Progenitor cell of endocrine pancreas (in vitro differentiated cells): ENCODE results near the gene TMC7. TPM values are rescaled to one million over a fixed set of nuclear protein-coding genes. Genes with fewer than 3 reads are reported as not detected.

Experiments
- DNase-seq: peaks from one replicate; pipeline ENCODE4 v3.0.0; 2021; ENCODE audit warnings: low spot score; ENCODE audit not compliant: unreplicated experiment
- H3K27ac Mint-ChIP-seq: 2 replicates; pipeline ENCODE4 v1.8.0; 2021; ENCODE audit warnings: mild to moderate bottlenecking, moderate library complexity, mixed read lengths
- H3K27me3 Mint-ChIP-seq: 2 replicates; pipeline ENCODE4 v1.8.0; 2021; ENCODE audit warnings: mixed read lengths
- H3K36me3 Mint-ChIP-seq: 2 replicates; pipeline ENCODE4 v1.8.0; 2022; ENCODE audit warnings: mixed read lengths; ENCODE audit not compliant: insufficient read depth
- H3K4me1 Mint-ChIP-seq: 2 replicates; pipeline ENCODE4 v1.8.0; 2021; ENCODE audit warnings: low read depth, mixed read lengths
- H3K4me3 Mint-ChIP-seq: 2 replicates; pipeline ENCODE4 v1.8.0; 2021; ENCODE audit warnings: low read depth, mild to moderate bottlenecking, moderate library complexity, mixed read lengths
- H3K9me3 Mint-ChIP-seq: 2 replicates; pipeline ENCODE4 v1.8.0; 2021; ENCODE audit warnings: low read depth, mixed read lengths
- long read RNA-seq: library from polyadenylated mRNA; unstranded; transcript quantifications from one replicate; pipeline ENCODE4 v2.0.0, GENCODE V29; 2020
- total RNA-seq: library from RNA; stranded (reverse); gene quantifications from 2 replicates; pipeline ENCODE4 v1.2.1, GENCODE V29; 2021
- TF ChIP-seq, protein P1 (sequence below): fragments of 200-600 bp; sonication (generic); IDR thresholded peaks from one replicate; pipeline ENCODE4 v1.5.0; 2021; ENCODE audit warnings: antibody characterized with exemption, mild to moderate bottlenecking; ENCODE audit not compliant: unreplicated experiment

TMC7 gene
- total RNA-seq = 4.8 and 6.2 TPM in 2 replicates
- long read RNA-seq, partial matches to known transcripts = 0 of 6 reads
- long read RNA-seq, other reads (novel, unspliced or antisense) = 2 of 6 reads

DNA sequence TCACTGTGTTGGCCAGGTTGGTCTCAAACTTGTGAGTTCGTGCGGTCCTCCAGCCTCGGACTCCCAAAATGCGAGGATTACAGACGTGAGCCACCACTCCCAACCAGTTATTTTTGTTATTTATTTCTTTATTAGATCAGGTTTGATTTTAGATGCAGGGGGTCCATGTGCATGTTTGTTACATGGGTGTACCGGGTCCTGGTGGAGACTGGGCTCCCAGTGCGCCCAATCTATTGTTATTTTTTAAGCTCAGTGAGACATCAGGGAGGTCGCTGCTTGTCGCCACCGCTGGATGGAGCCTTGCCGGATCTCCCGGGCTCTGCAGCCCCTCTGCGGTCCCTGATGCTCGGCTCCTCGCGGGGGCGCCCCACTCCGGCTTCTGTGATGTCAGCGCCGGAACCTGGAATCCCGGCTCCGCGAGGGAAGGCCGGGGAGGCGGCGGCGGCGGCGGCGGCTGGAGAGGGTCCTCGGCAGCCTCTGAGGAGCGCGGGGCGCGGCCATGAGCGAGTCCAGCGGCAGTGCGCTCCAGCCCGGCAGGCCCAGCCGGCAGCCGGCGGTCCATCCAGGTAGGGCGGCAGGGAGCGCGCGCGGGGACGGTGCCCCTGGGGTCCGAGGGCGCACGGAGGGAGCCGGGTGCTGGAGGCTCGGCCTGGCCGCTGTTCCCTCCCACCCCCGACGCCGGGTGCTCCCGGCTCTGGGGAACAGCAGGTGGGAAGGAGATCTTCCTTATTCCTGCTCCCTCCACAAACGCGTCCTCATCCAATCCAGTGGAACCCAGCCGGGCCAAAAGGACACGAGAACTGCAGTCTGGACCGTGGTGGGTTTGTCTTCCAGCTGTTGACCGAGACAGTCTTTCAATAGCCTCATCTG lies at the start of gene TMC7:
Gene TMC7 (plus strand): TSS at position 370 of the 870 bp plus-strand sequence. CDS start 130 bp downstream, at position 500.
- TF ChIP-seq, protein P1, sequence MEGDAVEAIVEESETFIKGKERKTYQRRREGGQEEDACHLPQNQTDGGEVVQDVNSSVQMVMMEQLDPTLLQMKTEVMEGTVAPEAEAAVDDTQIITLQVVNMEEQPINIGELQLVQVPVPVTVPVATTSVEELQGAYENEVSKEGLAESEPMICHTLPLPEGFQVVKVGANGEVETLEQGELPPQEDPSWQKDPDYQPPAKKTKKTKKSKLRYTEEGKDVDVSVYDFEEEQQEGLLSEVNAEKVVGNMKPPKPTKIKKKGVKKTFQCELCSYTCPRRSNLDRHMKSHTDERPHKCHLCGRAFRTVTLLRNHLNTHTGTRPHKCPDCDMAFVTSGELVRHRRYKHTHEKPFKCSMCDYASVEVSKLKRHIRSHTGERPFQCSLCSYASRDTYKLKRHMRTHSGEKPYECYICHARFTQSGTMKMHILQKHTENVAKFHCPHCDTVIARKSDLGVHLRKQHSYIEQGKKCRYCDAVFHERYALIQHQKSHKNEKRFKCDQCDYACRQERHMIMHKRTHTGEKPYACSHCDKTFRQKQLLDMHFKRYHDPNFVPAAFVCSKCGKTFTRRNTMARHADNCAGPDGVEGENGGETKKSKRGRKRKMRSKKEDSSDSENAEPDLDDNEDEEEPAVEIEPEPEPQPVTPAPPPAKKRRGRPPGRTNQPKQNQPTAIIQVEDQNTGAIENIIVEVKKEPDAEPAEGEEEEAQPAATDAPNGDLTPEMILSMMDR = peak; percentile 92
- Mint-ChIP-seq H3K9me3 (no peaks in the 10 kb centered on the region), H3K4me3 (peak within 1 kb of the TSS; percentile 74), H3K27me3 (peaks cover 30% of the 10 kb centered on the region), H3K36me3 (peaks cover 2% of the 10 kb centered on the region), H3K27ac (peak within 1 kb of the TSS; percentile 52), H3K4me1 (peaks cover 1% of the 10 kb centered on the region)
- DNase-seq = peak; percentile 93

DNA sequence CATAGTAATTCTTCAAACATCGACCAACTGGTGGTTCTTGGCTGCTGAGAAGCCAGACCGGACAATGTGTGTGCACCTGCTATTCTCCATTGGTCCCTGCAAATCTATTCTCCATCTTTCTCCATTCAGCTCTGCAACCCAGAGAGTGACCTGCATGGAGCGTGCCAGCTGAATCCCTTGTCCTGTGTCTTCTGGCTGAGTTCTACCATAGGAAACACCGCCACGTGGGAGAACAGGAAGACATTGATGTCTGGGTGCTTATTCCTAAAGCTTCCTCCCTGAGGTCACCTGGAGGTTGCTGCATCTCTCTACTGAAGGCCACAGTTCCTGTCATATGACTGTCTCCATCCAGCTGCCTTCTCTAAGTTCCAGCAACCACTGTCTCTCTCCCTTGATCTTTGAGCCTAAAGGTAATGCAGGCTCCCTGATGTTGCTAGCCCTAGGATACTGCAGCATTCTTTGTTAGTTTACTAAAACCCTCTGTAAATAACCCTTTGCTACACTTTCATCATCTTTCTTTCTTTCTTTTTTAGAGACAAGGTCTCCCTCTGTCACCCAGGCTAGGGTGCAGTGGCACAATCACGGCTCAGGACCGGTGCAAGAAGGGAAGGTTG lies 46.9 kb upstream of the TMC7 start:
- no peaks in the 10 kb centered on the region for H3K9me3 Mint-ChIP-seq
- no peaks in the 10 kb centered on the region for H3K27me3 Mint-ChIP-seq
- DNase-seq = no peak
- H3K4me1 Mint-ChIP-seq = peaks cover 11% of the 10 kb centered on the region
- no peak overlapping the region for H3K4me3 Mint-ChIP-seq
- TF ChIP-seq, protein P1 = no peak
- H3K36me3 Mint-ChIP-seq = no peaks in the 10 kb centered on the region
- H3K27ac Mint-ChIP-seq = no peak overlapping the region

DNA sequence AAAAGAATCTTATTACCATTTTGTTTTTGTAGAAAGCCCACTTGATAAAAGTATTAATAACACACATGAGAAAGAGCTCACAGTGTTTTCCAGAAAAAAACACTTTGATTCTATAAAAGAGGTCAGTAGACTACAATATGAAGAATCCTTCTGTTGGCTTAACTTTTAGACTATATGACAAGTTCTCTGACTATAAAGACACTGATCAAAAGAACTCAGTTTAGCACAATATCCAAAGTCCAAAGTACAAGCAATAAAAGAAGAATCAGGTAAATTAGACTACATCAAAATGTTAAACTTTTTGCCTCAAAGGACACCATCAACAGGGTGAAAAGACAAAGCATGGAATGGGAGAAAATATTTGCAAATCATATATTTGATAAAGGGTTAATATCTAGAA lies 46.3 kb upstream of the TMC7 start:
- H3K27me3 Mint-ChIP-seq = no peaks in the 10 kb centered on the region
- TF ChIP-seq, protein P1 = no peak
- H3K9me3 Mint-ChIP-seq = no peaks in the 10 kb centered on the region
- H3K36me3 Mint-ChIP-seq = no peaks in the 10 kb centered on the region
- DNase-seq = no peak
- no peak overlapping the region for H3K4me3 Mint-ChIP-seq
- H3K4me1 Mint-ChIP-seq = peaks cover 9% of the 10 kb centered on the region
- H3K27ac Mint-ChIP-seq = no peak overlapping the region

DNA sequence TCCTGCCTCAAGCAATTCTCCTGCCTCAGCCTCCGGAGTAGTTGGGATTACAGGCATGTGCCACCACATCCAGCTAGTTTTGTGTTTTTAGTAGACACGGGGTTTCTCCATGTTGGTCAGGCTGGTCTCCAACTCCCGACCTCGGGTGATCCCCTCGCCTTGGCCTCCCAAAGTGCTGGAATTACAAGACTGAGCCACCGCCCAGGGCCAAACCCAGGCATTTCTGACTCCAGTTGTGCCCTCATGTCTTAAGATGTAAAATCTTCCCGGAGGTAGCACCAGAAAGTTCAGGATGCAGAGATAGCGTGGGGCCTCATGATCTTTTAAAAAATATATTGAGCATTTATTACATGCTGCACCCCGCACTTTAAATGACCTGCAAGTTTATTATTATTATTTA lies 44.7 kb upstream of the TMC7 start:
- no peak overlapping the region for H3K27ac Mint-ChIP-seq

DNA sequence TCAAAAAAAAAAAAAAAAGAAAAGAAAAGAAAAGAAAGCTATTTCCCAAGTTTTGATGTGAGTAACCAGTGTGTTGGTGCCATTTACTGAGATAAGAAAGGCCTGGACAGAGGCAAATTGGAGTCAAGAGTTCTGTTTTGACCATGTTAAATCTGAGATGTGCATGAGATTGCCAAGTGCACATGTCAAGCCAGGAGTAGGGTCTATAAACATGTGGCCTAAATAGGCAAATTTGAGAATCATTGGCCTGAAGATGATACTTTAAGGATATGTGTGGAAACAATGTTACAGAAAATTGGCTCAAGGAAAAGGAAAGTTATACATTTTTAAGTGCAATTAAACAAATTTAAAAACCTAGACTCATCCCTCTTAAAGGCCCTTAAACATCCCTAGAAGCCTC lies 42.3 kb upstream of the TMC7 start:
- no peaks in the 10 kb centered on the region for H3K36me3 Mint-ChIP-seq
- H3K4me1 Mint-ChIP-seq = no peaks in the 10 kb centered on the region
- TF ChIP-seq, protein P1 = no peak
- H3K27ac Mint-ChIP-seq = no peak overlapping the region
- no peaks in the 10 kb centered on the region for H3K27me3 Mint-ChIP-seq
- no peaks in the 10 kb centered on the region for H3K9me3 Mint-ChIP-seq
- H3K4me3 Mint-ChIP-seq = no peak overlapping the region
- DNase-seq = no peak

More for the DNA sequence above, 44.7 kb upstream of the TMC7 start:
- DNase-seq = no peak
- no peak overlapping the region for H3K4me3 Mint-ChIP-seq
- H3K36me3 Mint-ChIP-seq = no peaks in the 10 kb centered on the region
- H3K4me1 Mint-ChIP-seq = no peaks in the 10 kb centered on the region
- H3K9me3 Mint-ChIP-seq = no peaks in the 10 kb centered on the region
- H3K27me3 Mint-ChIP-seq = no peaks in the 10 kb centered on the region
- TF ChIP-seq, protein P1 = no peak
